Measurements from ENCODE around the gene CFAP100. TPM values are rescaled to one million over a fixed set of nuclear protein-coding genes. Genes with fewer than 3 reads are reported as not detected.

CFAP100 gene
- total RNA-seq, 1 experiment from 2014 or later: not detected

DNA sequence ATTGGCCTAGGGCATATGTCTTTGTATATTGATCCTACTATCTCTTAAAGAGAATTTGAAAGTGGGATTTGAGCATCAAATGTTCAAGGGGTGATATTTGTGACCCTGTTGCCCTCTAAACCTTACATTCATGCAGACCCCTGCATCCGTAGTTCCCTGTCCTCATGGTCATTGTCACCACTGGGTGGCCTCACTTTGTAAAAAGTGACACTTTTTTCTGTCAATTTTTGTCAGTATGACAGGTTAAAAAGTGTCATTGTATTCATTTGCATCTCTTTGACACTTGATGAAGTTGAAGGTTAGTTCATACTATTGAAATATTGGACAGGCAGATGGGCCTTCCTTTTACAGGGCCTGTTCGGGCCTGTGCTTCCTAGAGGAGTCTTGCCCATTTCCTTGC lies 25.2 kb upstream of the CFAP100 start:
- Histone ChIP-seq H3K27me3 (ENCODE audit: low read length) (no peaks in the 10 kb centered on the region), H3F3A (ENCODE audit: low read length, unreplicated experiment) (no peaks in the 10 kb centered on the region), H3K9me3 (ENCODE audit: low read length) (no peaks in the 10 kb centered on the region), H3K9ac (ENCODE audit: low read length) (no peak overlapping the region), H3K4me1 (ENCODE audit: insufficient read depth, low read length) (no peaks in the 10 kb centered on the region), H3K79me2 (ENCODE audit: low read length) (no peaks in the 10 kb centered on the region), H3K27ac (ENCODE audit: low read length) (no peak overlapping the region), H3K4me2 (ENCODE audit: low read length) (no peak overlapping the region), H4K20me1 (ENCODE audit: low read length) (no peaks in the 10 kb centered on the region), H3K4me3 (ENCODE audit: low read length) (no peak overlapping the region), H3K36me3 (ENCODE audit: low read depth, low read length) (no peaks in the 10 kb centered on the region), H2AFZ (ENCODE audit: low read length) (no peak overlapping the region), H3K9me2 (replicated peaks; ENCODE audit: low read length) (no peaks in the 10 kb centered on the region)
- no peak for DNase-seq
- intact Hi-C loops (cut with micrococcal nuclease): no loop called here
- CTCF ChIA-PET: no interaction called here
- no peak for ATAC-seq
- POLR2A ChIA-PET (ENCODE audit: unreplicated experiment): no interaction called here
- BruUV-seq (replicated peaks): no TSS peak
- TF ChIP-seq EZH2phosphoT487 (IDR thresholded peaks at IDR 0.05; ENCODE audit: borderline replicate concordance, low read length): no peak
- TF ChIP-seq, protein P1, sequence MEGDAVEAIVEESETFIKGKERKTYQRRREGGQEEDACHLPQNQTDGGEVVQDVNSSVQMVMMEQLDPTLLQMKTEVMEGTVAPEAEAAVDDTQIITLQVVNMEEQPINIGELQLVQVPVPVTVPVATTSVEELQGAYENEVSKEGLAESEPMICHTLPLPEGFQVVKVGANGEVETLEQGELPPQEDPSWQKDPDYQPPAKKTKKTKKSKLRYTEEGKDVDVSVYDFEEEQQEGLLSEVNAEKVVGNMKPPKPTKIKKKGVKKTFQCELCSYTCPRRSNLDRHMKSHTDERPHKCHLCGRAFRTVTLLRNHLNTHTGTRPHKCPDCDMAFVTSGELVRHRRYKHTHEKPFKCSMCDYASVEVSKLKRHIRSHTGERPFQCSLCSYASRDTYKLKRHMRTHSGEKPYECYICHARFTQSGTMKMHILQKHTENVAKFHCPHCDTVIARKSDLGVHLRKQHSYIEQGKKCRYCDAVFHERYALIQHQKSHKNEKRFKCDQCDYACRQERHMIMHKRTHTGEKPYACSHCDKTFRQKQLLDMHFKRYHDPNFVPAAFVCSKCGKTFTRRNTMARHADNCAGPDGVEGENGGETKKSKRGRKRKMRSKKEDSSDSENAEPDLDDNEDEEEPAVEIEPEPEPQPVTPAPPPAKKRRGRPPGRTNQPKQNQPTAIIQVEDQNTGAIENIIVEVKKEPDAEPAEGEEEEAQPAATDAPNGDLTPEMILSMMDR (conservative IDR thresholded peaks at IDR 0.05; ENCODE audit: low read depth, low read length): no peak
- no peak for TF ChIP-seq EZH2 (IDR thresholded peaks at IDR 0.05; ENCODE audit: low read length, unreplicated experiment)

DNA sequence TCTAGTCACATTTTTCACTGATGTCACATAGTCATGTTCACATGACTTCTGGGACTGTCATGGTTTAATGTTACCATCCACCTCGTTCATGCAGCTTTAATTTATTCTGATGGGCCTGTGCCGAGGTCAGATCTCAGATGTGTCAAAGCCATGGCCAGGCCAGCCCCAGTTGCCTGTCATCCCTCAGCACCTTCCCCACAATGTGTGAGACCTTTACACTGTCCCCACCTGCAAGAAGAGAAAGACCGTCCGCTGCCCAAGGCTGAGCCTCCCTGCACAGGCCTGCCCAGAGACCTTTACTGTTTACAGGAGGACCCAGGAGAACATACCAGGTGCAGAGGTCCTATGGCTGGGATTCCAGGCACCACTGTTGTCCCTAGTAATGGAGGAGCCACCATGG lies 24.7 kb upstream of the CFAP100 start:
- DNase-seq: no peak
- no peak overlapping the region for H3K27ac ChIP-seq (ENCODE audit: low read length)
- H3K4me2 ChIP-seq (ENCODE audit: low read length): no peak overlapping the region
- no peak for TF ChIP-seq EZH2 (IDR thresholded peaks at IDR 0.05; ENCODE audit: low read length, unreplicated experiment)
- no peak for TF ChIP-seq EZH2phosphoT487 (IDR thresholded peaks at IDR 0.05; ENCODE audit: borderline replicate concordance, low read length)
- TF ChIP-seq, protein P1 (conservative IDR thresholded peaks at IDR 0.05; ENCODE audit: low read depth, low read length): no peak
- no peaks in the 10 kb centered on the region for H3K9me3 ChIP-seq (ENCODE audit: low read length)
- no peaks in the 10 kb centered on the region for H3K4me1 ChIP-seq (ENCODE audit: insufficient read depth, low read length)
- no peaks in the 10 kb centered on the region for H4K20me1 ChIP-seq (ENCODE audit: low read length)
- no peak overlapping the region for H2AFZ ChIP-seq (ENCODE audit: low read length)
- no peaks in the 10 kb centered on the region for H3K79me2 ChIP-seq (ENCODE audit: low read length)
- ChIA-PET POLR2A (ENCODE audit: unreplicated experiment) (no interaction called here), CTCF (no interaction called here)
- no peak overlapping the region for H3K9ac ChIP-seq (ENCODE audit: low read length)
- intact Hi-C loops (cut with micrococcal nuclease): no loop called here
- H3K36me3 ChIP-seq (ENCODE audit: low read depth, low read length): no peaks in the 10 kb centered on the region
- BruUV-seq (replicated peaks): no TSS peak
- H3K4me3 ChIP-seq (ENCODE audit: low read length): no peak overlapping the region
- no peaks in the 10 kb centered on the region for H3F3A ChIP-seq (ENCODE audit: low read length, unreplicated experiment)
- H3K9me2 ChIP-seq (replicated peaks; ENCODE audit: low read length): no peaks in the 10 kb centered on the region
- no peaks in the 10 kb centered on the region for H3K27me3 ChIP-seq (ENCODE audit: low read length)
- ATAC-seq: no peak

DNA sequence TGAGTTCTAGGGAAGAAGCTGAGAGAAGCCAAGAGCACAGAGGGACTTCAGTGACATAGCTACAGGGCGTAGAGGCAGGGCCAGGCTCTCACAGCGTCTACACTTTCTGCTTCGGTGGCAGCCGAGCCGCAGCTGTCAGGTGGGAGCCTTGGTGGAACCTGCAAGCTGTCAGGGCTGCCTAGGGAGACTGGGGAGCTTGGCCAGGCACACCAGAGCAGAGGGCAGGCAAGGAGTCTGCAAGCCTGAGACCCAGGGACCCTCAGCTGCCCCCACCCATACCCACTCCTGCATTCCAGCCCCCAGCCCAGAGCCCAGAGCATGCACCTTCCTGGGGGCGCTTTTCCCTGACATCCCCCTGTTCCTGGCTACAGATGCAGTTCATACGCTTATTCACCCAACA lies 24.1 kb upstream of the CFAP100 start:
- TF ChIP-seq EZH2 (IDR thresholded peaks at IDR 0.05; ENCODE audit: low read length, unreplicated experiment): no peak
- TF ChIP-seq, protein P1 (conservative IDR thresholded peaks at IDR 0.05; ENCODE audit: low read depth, low read length): no peak
- no peak for TF ChIP-seq EZH2phosphoT487 (IDR thresholded peaks at IDR 0.05; ENCODE audit: borderline replicate concordance, low read length)
- H3K4me2 ChIP-seq (ENCODE audit: low read length): no peak overlapping the region
- no peak overlapping the region for H3K27ac ChIP-seq (ENCODE audit: low read length)
- H3K9me2 ChIP-seq (replicated peaks; ENCODE audit: low read length): no peaks in the 10 kb centered on the region
- no peak overlapping the region for H3K9ac ChIP-seq (ENCODE audit: low read length)
- BruUV-seq (replicated peaks): no TSS peak
- H3K9me3 ChIP-seq (ENCODE audit: low read length): no peaks in the 10 kb centered on the region
- DNase-seq: no peak
- H4K20me1 ChIP-seq (ENCODE audit: low read length): no peaks in the 10 kb centered on the region
- no peak overlapping the region for H3K4me3 ChIP-seq (ENCODE audit: low read length)
- intact Hi-C loops (cut with micrococcal nuclease): no loop called here
- H3K4me1 ChIP-seq (ENCODE audit: insufficient read depth, low read length): no peaks in the 10 kb centered on the region
- H3F3A ChIP-seq (ENCODE audit: low read length, unreplicated experiment): no peaks in the 10 kb centered on the region
- no peaks in the 10 kb centered on the region for H3K27me3 ChIP-seq (ENCODE audit: low read length)
- no peaks in the 10 kb centered on the region for H3K36me3 ChIP-seq (ENCODE audit: low read depth, low read length)
- POLR2A ChIA-PET (ENCODE audit: unreplicated experiment): no interaction called here
- no peak for ATAC-seq
- CTCF ChIA-PET: no interaction called here
- no peaks in the 10 kb centered on the region for H3K79me2 ChIP-seq (ENCODE audit: low read length)
- H2AFZ ChIP-seq (ENCODE audit: low read length): no peak overlapping the region

Measured in PC-3 (cell line).